GM18868 (cell line): ENCODE data around the gene ADAM33.

Experiments
- ATAC-seq: cut with Tn5 transposase; IDR thresholded peaks from one replicate; pipeline ENCODE4 v1.9.1; 2021; ENCODE audit warnings: mild to moderate bottlenecking, moderate library complexity; ENCODE audit not compliant: unreplicated experiment

The ADAM33 gene

GRCh38 chr20:3681931-3682781 lies at the start of gene ADAM33:
Gene ADAM33, minus strand, starts transcription at chr20:3682010. Its CDS starts 6 bp downstream, at chr20:3682004.
- ATAC-seq = no peak

- ATAC-seq = no peak
These were observed 49.2 kb upstream of the ADAM33 start for GRCh38 chr20:3730803-3731672.

- ATAC-seq = no peak
These were observed 48.2 kb upstream of the ADAM33 start for GRCh38 chr20:3729811-3730540.

- ATAC-seq = no peak
These were observed 47.6 kb upstream of the ADAM33 start for GRCh38 chr20:3729378-3729777.

- no peak for ATAC-seq
These were observed 47.1 kb upstream of the ADAM33 start for GRCh38 chr20:3728876-3729275.

- no peak for ATAC-seq
These were observed 46.5 kb upstream of the ADAM33 start for GRCh38 chr20:3728354-3728753.

GRCh38 chr20:3727401-3728021 lies 45.7 kb upstream of the ADAM33 start:
- no peak for ATAC-seq

GRCh38 chr20:3724356-3724755 lies 42.5 kb upstream of the ADAM33 start:
- ATAC-seq = no peak

GRCh38 chr20:3723284-3723683 lies 41.5 kb upstream of the ADAM33 start:
- ATAC-seq = no peak

- no peak for ATAC-seq
These were observed 40.1 kb upstream of the ADAM33 start for GRCh38 chr20:3721912-3722311.

GRCh38 chr20:3720626-3721025 lies 38.8 kb upstream of the ADAM33 start:
- no peak for ATAC-seq

GRCh38 chr20:3720068-3720467 lies 38.3 kb upstream of the ADAM33 start:
- no peak for ATAC-seq

- ATAC-seq = no peak
These were observed 37.2 kb upstream of the ADAM33 start for GRCh38 chr20:3719046-3719445.

- ATAC-seq = no peak
These were observed 34.5 kb upstream of the ADAM33 start for GRCh38 chr20:3716195-3716834.

GRCh38 chr20:3714092-3714491 lies 32.3 kb upstream of the ADAM33 start:
- no peak for ATAC-seq

GRCh38 chr20:3712279-3712873 lies 30.6 kb upstream of the ADAM33 start, which contains the start of gene SIGLEC1:
Gene SIGLEC1, minus strand, starts transcription at chr20:3712600. Its CDS starts 5,472 bp downstream, at chr20:3707128.
- no peak for ATAC-seq

- ATAC-seq = no peak
These were observed 29.7 kb upstream of the ADAM33 start for GRCh38 chr20:3711484-3711941.

GRCh38 chr20:3710703-3711483 lies 29.1 kb upstream of the ADAM33 start:
- no peak for ATAC-seq

GRCh38 chr20:3710011-3710466 lies 28.2 kb upstream of the ADAM33 start:
- no peak for ATAC-seq
